Gastroesophageal sphincter (tissue), 3 donors: ENCODE measurements around the gene TGFBR3L.

Experiments
- EP300 ChIP-seq: sonication (generic); formaldehyde crosslinking; IDR thresholded peaks from one replicate; pipeline ENCODE4 v1.6.1; 2017; ENCODE audit warnings: antibody characterized with exemption, mild to moderate bottlenecking
- POLR2A ChIP-seq, 2 donors: fragments of 450-650 bp; IDR thresholded peaks; one replicate each; pipeline ENCODE4 v1.6.1; 2017; ENCODE audit warnings: antibody characterized with exemption in 2 of 2, mild to moderate bottlenecking in 2 of 2, moderate library complexity in 1 of 2
- POLR2AphosphoS5 ChIP-seq: sonication (generic); formaldehyde crosslinking; IDR thresholded peaks from one replicate; pipeline ENCODE4 v1.6.1; 2017; ENCODE audit warnings: antibody characterized with exemption
- TF ChIP-seq, protein P1 (sequence below), 4 experiments: fragments of 200-600 bp in 2 of 4; fragments of 450-650 bp in 2 of 4; sonication (generic) in 1 of 4; IDR thresholded peaks; one replicate each; pipeline ENCODE4 v1.5.1; 2017 to 2019; ENCODE audit warnings: antibody characterized with exemption in 4 of 4, mild to moderate bottlenecking in 2 of 4, moderate library complexity in 2 of 4

DNA sequence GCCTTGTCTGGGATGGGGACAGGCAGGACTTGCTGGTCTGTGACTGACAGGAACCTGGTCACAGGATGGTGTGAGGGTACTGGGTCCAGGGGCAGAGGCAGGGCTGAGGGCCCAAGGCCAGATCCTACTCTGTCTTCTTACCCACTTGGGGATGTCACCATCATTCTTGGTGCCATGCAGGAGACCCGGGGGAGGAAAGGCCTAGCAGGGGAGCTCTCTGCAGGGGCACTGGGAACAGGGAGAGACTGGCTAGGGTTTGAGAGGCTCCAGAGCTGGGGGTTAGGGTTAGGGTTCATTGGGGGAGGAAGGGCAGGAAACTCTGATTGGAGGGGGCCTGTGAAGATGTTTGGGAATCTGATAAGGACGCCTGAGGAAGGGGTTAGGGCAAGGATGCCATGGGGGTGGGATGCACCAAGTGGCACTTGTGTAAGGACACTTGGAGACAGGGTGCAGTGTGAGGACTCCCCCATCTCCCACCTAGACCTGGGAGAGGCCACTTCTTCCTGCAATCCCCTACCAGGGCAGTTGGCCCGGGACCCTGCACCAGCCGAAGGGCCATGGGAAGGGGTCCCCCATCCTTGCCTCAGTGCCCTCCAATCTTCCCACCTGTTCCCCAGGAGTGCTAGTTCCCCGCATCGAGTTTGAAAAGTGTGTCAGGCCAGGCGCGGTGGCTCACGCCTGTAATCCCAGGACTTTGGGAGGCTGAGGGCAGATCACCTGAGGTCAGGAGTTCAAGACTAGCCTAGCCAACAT lies 47.4 kb upstream of the TGFBR3L start:
- TF ChIP-seq POLR2AphosphoS5, result no peak
- TF ChIP-seq, protein P1, sequence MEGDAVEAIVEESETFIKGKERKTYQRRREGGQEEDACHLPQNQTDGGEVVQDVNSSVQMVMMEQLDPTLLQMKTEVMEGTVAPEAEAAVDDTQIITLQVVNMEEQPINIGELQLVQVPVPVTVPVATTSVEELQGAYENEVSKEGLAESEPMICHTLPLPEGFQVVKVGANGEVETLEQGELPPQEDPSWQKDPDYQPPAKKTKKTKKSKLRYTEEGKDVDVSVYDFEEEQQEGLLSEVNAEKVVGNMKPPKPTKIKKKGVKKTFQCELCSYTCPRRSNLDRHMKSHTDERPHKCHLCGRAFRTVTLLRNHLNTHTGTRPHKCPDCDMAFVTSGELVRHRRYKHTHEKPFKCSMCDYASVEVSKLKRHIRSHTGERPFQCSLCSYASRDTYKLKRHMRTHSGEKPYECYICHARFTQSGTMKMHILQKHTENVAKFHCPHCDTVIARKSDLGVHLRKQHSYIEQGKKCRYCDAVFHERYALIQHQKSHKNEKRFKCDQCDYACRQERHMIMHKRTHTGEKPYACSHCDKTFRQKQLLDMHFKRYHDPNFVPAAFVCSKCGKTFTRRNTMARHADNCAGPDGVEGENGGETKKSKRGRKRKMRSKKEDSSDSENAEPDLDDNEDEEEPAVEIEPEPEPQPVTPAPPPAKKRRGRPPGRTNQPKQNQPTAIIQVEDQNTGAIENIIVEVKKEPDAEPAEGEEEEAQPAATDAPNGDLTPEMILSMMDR (IDR thresholded peaks at IDR 0.05), result no peak
- no peak for TF ChIP-seq EP300
- TF ChIP-seq POLR2A (IDR thresholded peaks at IDR 0.05), result no peak
